ENCODE measurements around the gene ADCY10. TPM values are rescaled to one million over a fixed set of nuclear protein-coding genes. Genes with fewer than 3 reads are reported as not detected.

The ADCY10 gene
- total RNA-seq, 1 donor from 2014 or later = not detected

DNA sequence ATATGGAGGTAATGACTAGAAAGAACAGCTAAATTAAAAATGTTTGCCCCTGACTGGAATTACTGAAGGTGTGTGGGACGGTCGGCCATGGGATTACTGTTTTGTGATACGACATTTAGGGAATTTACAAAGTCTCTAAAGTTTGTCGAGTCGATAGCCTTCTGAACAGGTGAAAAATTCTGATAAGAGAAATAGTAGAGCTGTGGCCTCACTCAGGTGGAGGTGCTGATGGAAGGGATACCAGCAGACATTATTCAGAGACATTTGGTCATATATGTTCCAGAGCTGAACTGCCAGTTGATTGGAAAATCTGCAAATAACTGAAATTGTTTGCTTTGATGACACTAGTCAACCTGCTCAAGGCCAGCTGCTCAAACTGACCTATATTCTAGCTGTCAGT is 71.1 kb downstream of the ADCY10 start:
- H3K36me3 ChIP-seq = no peaks in the 10 kb centered on the region
- H3K4me3 ChIP-seq = no peak overlapping the region
- no peaks in the 10 kb centered on the region for H3K27me3 ChIP-seq
- no peak overlapping the region for H3K27ac ChIP-seq
- intact Hi-C loops (cut with DNase I) = no loop called here
- DNase-seq (ENCODE audit: extremely low spot score in 2 of 2) = no peak
- TF ChIP-seq POLR2A (IDR thresholded peaks at IDR 0.05) (no peak), POLR2AphosphoS5 (IDR thresholded peaks at IDR 0.05; ENCODE audit: insufficient read depth in 1 of 2, low read depth in 1 of 2) (no peak)
- H3K9me3 ChIP-seq = no peaks in the 10 kb centered on the region
- no peaks in the 10 kb centered on the region for H3K4me1 ChIP-seq

- no peaks in the 10 kb centered on the region for H3K36me3 ChIP-seq
- intact Hi-C loops (cut with DNase I) = no loop called here
- DNase-seq (ENCODE audit: extremely low spot score in 2 of 2) = no peak
- no peak overlapping the region for H3K4me3 ChIP-seq
- H3K27me3 ChIP-seq = no peaks in the 10 kb centered on the region
- TF ChIP-seq, protein P1, sequence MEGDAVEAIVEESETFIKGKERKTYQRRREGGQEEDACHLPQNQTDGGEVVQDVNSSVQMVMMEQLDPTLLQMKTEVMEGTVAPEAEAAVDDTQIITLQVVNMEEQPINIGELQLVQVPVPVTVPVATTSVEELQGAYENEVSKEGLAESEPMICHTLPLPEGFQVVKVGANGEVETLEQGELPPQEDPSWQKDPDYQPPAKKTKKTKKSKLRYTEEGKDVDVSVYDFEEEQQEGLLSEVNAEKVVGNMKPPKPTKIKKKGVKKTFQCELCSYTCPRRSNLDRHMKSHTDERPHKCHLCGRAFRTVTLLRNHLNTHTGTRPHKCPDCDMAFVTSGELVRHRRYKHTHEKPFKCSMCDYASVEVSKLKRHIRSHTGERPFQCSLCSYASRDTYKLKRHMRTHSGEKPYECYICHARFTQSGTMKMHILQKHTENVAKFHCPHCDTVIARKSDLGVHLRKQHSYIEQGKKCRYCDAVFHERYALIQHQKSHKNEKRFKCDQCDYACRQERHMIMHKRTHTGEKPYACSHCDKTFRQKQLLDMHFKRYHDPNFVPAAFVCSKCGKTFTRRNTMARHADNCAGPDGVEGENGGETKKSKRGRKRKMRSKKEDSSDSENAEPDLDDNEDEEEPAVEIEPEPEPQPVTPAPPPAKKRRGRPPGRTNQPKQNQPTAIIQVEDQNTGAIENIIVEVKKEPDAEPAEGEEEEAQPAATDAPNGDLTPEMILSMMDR (IDR thresholded peaks at IDR 0.05) = no peak
- TF ChIP-seq POLR2A (IDR thresholded peaks at IDR 0.05) (no peak), POLR2AphosphoS5 (IDR thresholded peaks at IDR 0.05; ENCODE audit: insufficient read depth in 1 of 2, low read depth in 1 of 2) (no peak)
- no peaks in the 10 kb centered on the region for H3K9me3 ChIP-seq
- no peaks in the 10 kb centered on the region for H3K4me1 ChIP-seq
- H3K27ac ChIP-seq = no peak overlapping the region
Measured at GRCh38 chr1:167841530-167841929, 72.4 kb downstream of the ADCY10 start.

DNA sequence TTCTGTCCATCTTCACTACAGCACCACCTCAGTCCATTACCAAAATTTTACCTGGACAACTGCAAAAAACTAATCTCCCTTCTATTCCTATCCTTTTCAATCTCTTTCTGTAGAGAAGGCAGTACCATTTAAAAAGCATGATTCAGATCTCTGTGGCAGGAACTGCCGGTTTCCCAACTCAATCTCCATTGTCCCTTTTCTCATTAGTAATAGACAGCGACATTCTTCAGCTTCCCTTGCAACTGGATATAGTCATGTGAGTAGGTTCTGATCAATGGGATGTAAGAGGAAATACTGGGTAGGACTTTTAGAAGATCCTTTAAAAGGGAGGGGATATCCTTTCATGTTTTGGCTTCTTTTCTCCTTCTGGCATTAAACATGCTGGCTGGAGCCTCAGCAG is 74.9 kb downstream of the ADCY10 start:
- no peak overlapping the region for H3K27ac ChIP-seq
- intact Hi-C loops (cut with DNase I) = no loop called here
- H3K9me3 ChIP-seq = no peaks in the 10 kb centered on the region
- H3K36me3 ChIP-seq = no peaks in the 10 kb centered on the region
- DNase-seq (ENCODE audit: extremely low spot score in 2 of 2) = no peak
- no peaks in the 10 kb centered on the region for H3K27me3 ChIP-seq
- H3K4me3 ChIP-seq = no peak overlapping the region
- H3K4me1 ChIP-seq = no peaks in the 10 kb centered on the region
- TF ChIP-seq POLR2AphosphoS5 (IDR thresholded peaks at IDR 0.05; ENCODE audit: insufficient read depth in 1 of 2, low read depth in 1 of 2) (no peak), POLR2A (IDR thresholded peaks at IDR 0.05) (no peak)
- TF ChIP-seq, protein P1 (IDR thresholded peaks at IDR 0.05) = no peak

- Histone ChIP-seq H3K9me3 (no peaks in the 10 kb centered on the region), H3K27me3 (no peaks in the 10 kb centered on the region), H3K27ac (no peak overlapping the region), H3K36me3 (no peaks in the 10 kb centered on the region), H3K4me3 (no peak overlapping the region), H3K4me1 (no peaks in the 10 kb centered on the region)
- no peak for DNase-seq (ENCODE audit: extremely low spot score in 2 of 2)
- TF ChIP-seq POLR2A (IDR thresholded peaks at IDR 0.05) = no peak
- no peak for TF ChIP-seq POLR2AphosphoS5 (IDR thresholded peaks at IDR 0.05; ENCODE audit: insufficient read depth in 1 of 2, low read depth in 1 of 2)
- TF ChIP-seq, protein P1 (IDR thresholded peaks at IDR 0.05) = no peak
- intact Hi-C loops (cut with DNase I) = no loop called here
Measured at GRCh38 chr1:167837326-167837725, 76.6 kb downstream of the ADCY10 start.

- intact Hi-C loops (cut with DNase I) = no loop called here
- no peaks in the 10 kb centered on the region for H3K4me1 ChIP-seq
- H3K4me3 ChIP-seq = no peak overlapping the region
- H3K27ac ChIP-seq = no peak overlapping the region
- no peak for DNase-seq (ENCODE audit: extremely low spot score in 2 of 2)
- no peaks in the 10 kb centered on the region for H3K36me3 ChIP-seq
- no peaks in the 10 kb centered on the region for H3K27me3 ChIP-seq
- TF ChIP-seq, protein P1 (IDR thresholded peaks at IDR 0.05) = no peak
- no peak for TF ChIP-seq POLR2AphosphoS5 (IDR thresholded peaks at IDR 0.05; ENCODE audit: insufficient read depth in 1 of 2, low read depth in 1 of 2)
- TF ChIP-seq POLR2A (IDR thresholded peaks at IDR 0.05) = no peak
- H3K9me3 ChIP-seq = no peaks in the 10 kb centered on the region
Measured at GRCh38 chr1:167836197-167836596, 77.7 kb downstream of the ADCY10 start.

Data from vagina (tissue), 2 donors.